HEK293 (cell line): Measurements from ENCODE around the gene TLE5.

Experiments
- GLI4 ChIP-seq: fragments of 450-650 bp; formaldehyde crosslinking; IDR thresholded peaks from 2 replicates; pipeline ENCODE4 v1.5.1; 2016; ENCODE audit warnings: missing biosample characterization, missing genetic modification characterization
- IKZF3 ChIP-seq: fragments of 450-650 bp; IDR thresholded peaks from 2 replicates; pipeline ENCODE4 v1.5.0; 2018; ENCODE audit warnings: missing biosample characterization, mild to moderate bottlenecking, missing genetic modification characterization, moderate library complexity
- KLF1 ChIP-seq: fragments of 450-650 bp; formaldehyde crosslinking; IDR thresholded peaks from 2 replicates; pipeline ENCODE4 v1.5.1; 2016; ENCODE audit warnings: missing biosample characterization, missing genetic modification characterization
- MEIS1 ChIP-seq: sonication (generic); formaldehyde crosslinking; IDR thresholded peaks from 2 replicates; pipeline ENCODE4 v1.8.1; 2022; ENCODE audit warnings: missing genetic modification reagents, mild to moderate bottlenecking, borderline replicate concordance
- PBX3 ChIP-seq: sonication (generic); formaldehyde crosslinking; IDR thresholded peaks from 2 replicates; pipeline ENCODE4 v1.8.1; 2022; ENCODE audit warnings: mild to moderate bottlenecking, moderate library complexity, missing genetic modification reagents
- REPIN1 ChIP-seq: fragments of 450-650 bp; formaldehyde crosslinking; IDR thresholded peaks from 2 replicates; pipeline ENCODE4 v1.5.1; 2017; ENCODE audit warnings: missing biosample characterization, missing genetic modification characterization, low read depth
- ZBTB1 ChIP-seq: fragments of 450-650 bp; formaldehyde crosslinking; IDR thresholded peaks from 2 replicates; pipeline ENCODE4 v1.5.1; 2016; ENCODE audit warnings: missing biosample characterization, missing genetic modification characterization
- ZBTB20 ChIP-seq: fragments of 450-650 bp; formaldehyde crosslinking; IDR thresholded peaks from 2 replicates; pipeline ENCODE4 v1.5.1; 2016; ENCODE audit warnings: missing biosample characterization, missing genetic modification characterization
- ZBTB21 ChIP-seq: fragments of 450-650 bp; formaldehyde crosslinking; IDR thresholded peaks from 2 replicates; pipeline ENCODE4 v1.5.1; 2017; ENCODE audit warnings: missing biosample characterization, missing genetic modification characterization
- ZBTB6 ChIP-seq: fragments of 450-650 bp; formaldehyde crosslinking; IDR thresholded peaks from 2 replicates; pipeline ENCODE4 v1.5.1; 2017; ENCODE audit warnings: missing biosample characterization, missing genetic modification characterization
- ZEB2 ChIP-seq: fragments of 450-650 bp; formaldehyde crosslinking; IDR thresholded peaks from 2 replicates; pipeline ENCODE4 v1.5.1; 2016; ENCODE audit warnings: missing biosample characterization, missing genetic modification characterization
- ZFHX2 ChIP-seq: fragments of 450-650 bp; formaldehyde crosslinking; conservative IDR thresholded peaks from 2 replicates; pipeline ENCODE4 v1.5.1; 2016; ENCODE audit warnings: missing biosample characterization, missing genetic modification characterization
- ZNF112 ChIP-seq: fragments of 450-650 bp; formaldehyde crosslinking; IDR thresholded peaks from 2 replicates; pipeline ENCODE4 v1.5.0; 2017; ENCODE audit warnings: missing biosample characterization, missing genetic modification characterization
- ZNF221 ChIP-seq: fragments of 450-650 bp; formaldehyde crosslinking; IDR thresholded peaks from 2 replicates; pipeline ENCODE4 v1.5.1; 2017; ENCODE audit warnings: missing biosample characterization, missing genetic modification characterization, borderline replicate concordance
- ZNF394 ChIP-seq: fragments of 450-650 bp; formaldehyde crosslinking; IDR thresholded peaks from 2 replicates; pipeline ENCODE4 v1.5.1; 2016; ENCODE audit warnings: missing biosample characterization, missing genetic modification characterization, mild to moderate bottlenecking, moderate library complexity, borderline replicate concordance
- ZNF449 ChIP-seq: fragments of 450-650 bp; formaldehyde crosslinking; IDR thresholded peaks from 2 replicates; pipeline ENCODE4 v1.5.1; 2017; ENCODE audit warnings: missing biosample characterization, mild to moderate bottlenecking, missing genetic modification characterization, moderate library complexity
- ZNF514 ChIP-seq: fragments of 450-650 bp; formaldehyde crosslinking; IDR thresholded peaks from 2 replicates; pipeline ENCODE4 v1.5.1; 2016; ENCODE audit warnings: missing biosample characterization, missing genetic modification characterization
- ZNF639 ChIP-seq: fragments of 450-650 bp; formaldehyde crosslinking; IDR thresholded peaks from 2 replicates; pipeline ENCODE4 v1.5.1; 2016; ENCODE audit warnings: missing biosample characterization, missing genetic modification characterization
- ZNF76 ChIP-seq: fragments of 450-650 bp; formaldehyde crosslinking; IDR thresholded peaks from 2 replicates; pipeline ENCODE4; 2016; ENCODE audit warnings: low read depth, missing biosample characterization, missing genetic modification characterization, borderline replicate concordance
- ZNF843 ChIP-seq: fragments of 450-650 bp; formaldehyde crosslinking; IDR thresholded peaks from 2 replicates; pipeline ENCODE4 v1.5.1; 2016; ENCODE audit warnings: missing biosample characterization, missing genetic modification characterization
- ZSCAN18 ChIP-seq: fragments of 450-650 bp; formaldehyde crosslinking; IDR thresholded peaks from 2 replicates; pipeline ENCODE4 v1.5.1; 2016; ENCODE audit warnings: missing biosample characterization, missing genetic modification characterization
- TF ChIP-seq, protein P1 (sequence below): fragments of 450-650 bp; formaldehyde crosslinking; conservative IDR thresholded peaks from 2 replicates; pipeline ENCODE4 v1.5.1; 2016; ENCODE audit warnings: low read depth, missing biosample characterization, missing genetic modification characterization
- TF ChIP-seq, protein P2 (sequence below): fragments of 450-650 bp; formaldehyde crosslinking; IDR thresholded peaks from 2 replicates; pipeline ENCODE4 v1.5.1; 2016; ENCODE audit warnings: missing biosample characterization, missing genetic modification characterization
- TF ChIP-seq, protein P3 (sequence below): fragments of 450-650 bp; formaldehyde crosslinking; IDR thresholded peaks from 2 replicates; pipeline ENCODE4 v1.5.1; 2016; ENCODE audit warnings: missing biosample characterization, missing genetic modification characterization

Gene TLE5

DNA sequence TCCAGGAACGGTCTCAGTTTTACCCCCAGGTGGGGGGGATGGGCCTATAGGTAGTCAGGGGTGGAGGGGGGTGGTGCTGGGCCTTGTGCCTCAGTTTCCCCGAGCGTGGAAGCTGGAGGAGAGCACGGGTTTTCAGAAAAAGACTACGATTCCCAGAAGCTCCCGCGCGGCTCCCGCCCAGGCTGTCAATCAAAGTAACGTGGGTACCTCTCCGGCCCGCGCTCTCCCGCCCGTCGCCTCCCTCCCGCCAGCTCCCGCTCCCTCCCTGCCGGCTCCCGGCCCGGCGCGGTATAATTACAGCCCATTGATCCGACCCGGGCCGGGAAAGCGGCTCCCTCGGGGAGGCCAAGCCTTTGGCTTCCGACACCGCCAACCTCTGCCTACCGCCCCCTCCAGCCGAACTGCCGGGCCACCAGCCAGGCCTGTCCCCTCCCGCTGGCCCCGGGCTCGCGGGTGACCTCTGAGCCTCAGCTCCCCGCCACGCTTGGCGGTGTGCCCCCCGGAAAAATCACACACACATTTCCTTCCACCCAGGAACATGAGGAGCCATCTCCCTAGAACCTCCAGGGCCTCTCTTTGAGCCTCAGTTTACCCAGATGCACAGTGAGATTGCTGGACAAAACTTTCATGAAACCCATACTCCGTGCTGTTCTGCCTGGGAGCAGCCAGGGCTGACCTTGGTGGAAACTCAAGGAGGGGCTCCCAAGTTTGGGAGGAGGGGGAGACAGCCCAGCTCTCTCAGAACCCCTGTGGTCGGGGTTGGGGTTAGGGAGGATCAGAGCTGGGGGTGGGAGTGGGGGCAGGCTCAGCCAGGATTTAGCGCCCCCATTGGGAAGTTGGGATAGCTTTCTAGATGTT is 25.9 kb downstream of the TLE5 start (continued):
- peak; percentile 38; the same call in 1 of the 2 replicates for TF ChIP-seq ZBTB6 (tag by site-specific recombination)
- TF ChIP-seq GLI4 (tag by site-specific recombination): no peak
- TF ChIP-seq ZNF394 (tag by site-specific recombination): peak; percentile 66
- TF ChIP-seq, protein P1, sequence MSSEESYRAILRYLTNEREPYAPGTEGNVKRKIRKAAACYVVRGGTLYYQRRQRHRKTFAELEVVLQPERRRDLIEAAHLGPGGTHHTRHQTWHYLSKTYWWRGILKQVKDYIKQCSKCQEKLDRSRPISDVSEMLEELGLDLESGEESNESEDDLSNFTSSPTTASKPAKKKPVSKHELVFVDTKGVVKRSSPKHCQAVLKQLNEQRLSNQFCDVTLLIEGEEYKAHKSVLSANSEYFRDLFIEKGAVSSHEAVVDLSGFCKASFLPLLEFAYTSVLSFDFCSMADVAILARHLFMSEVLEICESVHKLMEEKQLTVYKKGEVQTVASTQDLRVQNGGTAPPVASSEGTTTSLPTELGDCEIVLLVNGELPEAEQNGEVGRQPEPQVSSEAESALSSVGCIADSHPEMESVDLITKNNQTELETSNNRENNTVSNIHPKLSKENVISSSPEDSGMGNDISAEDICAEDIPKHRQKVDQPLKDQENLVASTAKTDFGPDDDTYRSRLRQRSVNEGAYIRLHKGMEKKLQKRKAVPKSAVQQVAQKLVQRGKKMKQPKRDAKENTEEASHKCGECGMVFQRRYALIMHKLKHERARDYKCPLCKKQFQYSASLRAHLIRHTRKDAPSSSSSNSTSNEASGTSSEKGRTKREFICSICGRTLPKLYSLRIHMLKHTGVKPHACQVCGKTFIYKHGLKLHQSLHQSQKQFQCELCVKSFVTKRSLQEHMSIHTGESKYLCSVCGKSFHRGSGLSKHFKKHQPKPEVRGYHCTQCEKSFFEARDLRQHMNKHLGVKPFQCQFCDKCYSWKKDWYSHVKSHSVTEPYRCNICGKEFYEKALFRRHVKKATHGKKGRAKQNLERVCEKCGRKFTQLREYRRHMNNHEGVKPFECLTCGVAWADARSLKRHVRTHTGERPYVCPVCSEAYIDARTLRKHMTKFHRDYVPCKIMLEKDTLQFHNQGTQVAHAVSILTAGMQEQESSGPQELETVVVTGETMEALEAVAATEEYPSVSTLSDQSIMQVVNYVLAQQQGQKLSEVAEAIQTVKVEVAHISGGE (tag by site-specific recombination): peak; percentile 46
- TF ChIP-seq ZNF843: 0 out of 2 replicates have a peak, but pooled peaks have one; percentile 12
- no peak for TF ChIP-seq ZBTB21
- TF ChIP-seq ZNF221: no peak
- TF ChIP-seq KLF1 (tag by site-specific recombination): peak; percentile 46; the same call in 1 of the 2 replicates
- no peak for TF ChIP-seq ZNF112 (tag by site-specific recombination)
- TF ChIP-seq ZNF514 (tag by site-specific recombination): no peak
- TF ChIP-seq ZNF76 (tag by site-specific recombination): peak; percentile 87
- peak; percentile 92 for TF ChIP-seq ZBTB20 (tag by site-specific recombination)
- no peak for TF ChIP-seq ZNF449
- TF ChIP-seq ZBTB1: no peak
- TF ChIP-seq PBX3 (CRISPR knock-in tag): peak; percentile 91
- TF ChIP-seq, protein P2, sequence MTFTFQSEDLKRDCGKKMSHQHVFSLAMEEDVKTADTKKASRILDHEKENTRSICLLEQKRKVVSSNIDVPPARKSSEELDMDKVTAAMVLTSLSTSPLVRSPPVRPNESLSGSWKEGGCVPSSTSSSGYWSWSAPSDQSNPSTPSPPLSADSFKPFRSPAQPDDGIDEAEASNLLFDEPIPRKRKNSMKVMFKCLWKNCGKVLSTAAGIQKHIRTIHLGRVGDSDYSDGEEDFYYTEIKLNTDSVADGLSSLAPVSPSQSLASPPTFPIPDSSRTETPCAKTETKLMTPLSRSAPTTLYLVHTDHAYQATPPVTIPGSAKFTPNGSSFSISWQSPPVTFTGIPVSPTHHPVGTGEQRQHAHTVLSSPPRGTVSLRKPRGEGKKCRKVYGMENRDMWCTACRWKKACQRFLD (tag by site-specific recombination): no peak
- TF ChIP-seq ZNF639 (tag by site-specific recombination): no peak
- TF ChIP-seq ZSCAN18: no peak
- TF ChIP-seq ZFHX2 (tag by site-specific recombination): peak; percentile 66
- TF ChIP-seq IKZF3 (tag by site-specific recombination): peak; percentile 99
- TF ChIP-seq, protein P3, sequence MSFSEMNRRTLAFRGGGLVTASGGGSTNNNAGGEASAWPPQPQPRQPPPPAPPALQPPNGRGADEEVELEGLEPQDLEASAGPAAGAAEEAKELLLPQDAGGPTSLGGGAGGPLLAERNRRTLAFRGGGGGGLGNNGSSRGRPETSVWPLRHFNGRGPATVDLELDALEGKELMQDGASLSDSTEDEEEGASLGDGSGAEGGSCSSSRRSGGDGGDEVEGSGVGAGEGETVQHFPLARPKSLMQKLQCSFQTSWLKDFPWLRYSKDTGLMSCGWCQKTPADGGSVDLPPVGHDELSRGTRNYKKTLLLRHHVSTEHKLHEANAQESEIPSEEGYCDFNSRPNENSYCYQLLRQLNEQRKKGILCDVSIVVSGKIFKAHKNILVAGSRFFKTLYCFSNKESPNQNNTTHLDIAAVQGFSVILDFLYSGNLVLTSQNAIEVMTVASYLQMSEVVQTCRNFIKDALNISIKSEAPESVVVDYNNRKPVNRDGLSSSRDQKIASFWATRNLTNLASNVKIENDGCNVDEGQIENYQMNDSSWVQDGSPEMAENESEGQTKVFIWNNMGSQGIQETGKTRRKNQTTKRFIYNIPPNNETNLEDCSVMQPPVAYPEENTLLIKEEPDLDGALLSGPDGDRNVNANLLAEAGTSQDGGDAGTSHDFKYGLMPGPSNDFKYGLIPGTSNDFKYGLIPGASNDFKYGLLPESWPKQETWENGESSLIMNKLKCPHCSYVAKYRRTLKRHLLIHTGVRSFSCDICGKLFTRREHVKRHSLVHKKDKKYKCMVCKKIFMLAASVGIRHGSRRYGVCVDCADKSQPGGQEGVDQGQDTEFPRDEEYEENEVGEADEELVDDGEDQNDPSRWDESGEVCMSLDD (tag by site-specific recombination): peak; percentile 33
- TF ChIP-seq REPIN1 (tag by site-specific recombination): 0 out of 2 replicates have a peak, but pooled peaks have one; percentile 9
- TF ChIP-seq ZEB2 (tag by site-specific recombination): peak; percentile 72
- TF ChIP-seq MEIS1 (CRISPR knock-in tag): no peak
